HL-60/S4 treated with phorbol 12-myristate 13-acetate at 8.2 ng/mL for 4 days and 3 days (cell line): ENCODE measurements around the gene COL11A2.

ENCODE experiments used
- in situ Hi-C: fragments of 300-500 bp; cut with MboI; formaldehyde crosslinking; loops from 2 replicates; pipeline ENCODE4 v1.15.0; 2022; ENCODE audit warnings: low sequenced_read_pairs

COL11A2 gene

DNA sequence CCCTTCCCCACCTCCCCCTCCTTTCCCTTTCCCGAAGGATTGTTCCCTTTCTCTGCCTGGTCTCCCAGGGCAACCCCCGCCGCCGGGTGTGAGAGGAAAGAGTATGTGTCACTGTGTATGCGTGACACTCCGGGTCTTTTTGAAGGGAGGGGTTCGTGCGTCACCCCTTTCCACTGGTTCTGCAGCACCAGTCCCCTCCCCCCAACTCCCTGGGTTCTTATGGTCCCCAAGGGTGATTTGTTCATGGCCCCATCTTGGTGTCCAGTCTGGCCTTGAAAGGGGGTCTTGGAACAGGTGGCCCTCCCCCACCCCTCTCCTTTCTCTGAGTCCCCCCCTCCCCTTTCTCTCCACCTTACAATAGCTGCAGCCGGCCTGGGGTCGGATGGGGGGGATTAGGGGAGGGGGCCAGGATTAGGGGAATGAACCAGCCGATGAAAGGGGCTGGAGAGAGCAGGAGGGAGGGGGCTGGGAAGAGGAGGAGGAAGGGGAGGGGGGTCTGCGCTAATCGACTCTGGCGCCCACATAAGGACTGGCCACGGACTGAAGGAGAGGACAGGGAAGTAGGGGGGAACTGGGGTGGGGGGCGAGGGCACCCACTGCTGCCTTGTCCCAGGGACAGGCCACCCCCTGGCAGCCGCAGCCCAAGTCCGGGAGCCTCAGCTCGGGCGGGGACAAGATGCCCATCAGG is 14.7 kb upstream of the COL11A2 start:
- in situ Hi-C loops, result no loop called here

- in situ Hi-C loops, result no loop called here
Observed at GRCh38 chr6:33206027-33206863, 14.0 kb upstream of the COL11A2 start.

DNA sequence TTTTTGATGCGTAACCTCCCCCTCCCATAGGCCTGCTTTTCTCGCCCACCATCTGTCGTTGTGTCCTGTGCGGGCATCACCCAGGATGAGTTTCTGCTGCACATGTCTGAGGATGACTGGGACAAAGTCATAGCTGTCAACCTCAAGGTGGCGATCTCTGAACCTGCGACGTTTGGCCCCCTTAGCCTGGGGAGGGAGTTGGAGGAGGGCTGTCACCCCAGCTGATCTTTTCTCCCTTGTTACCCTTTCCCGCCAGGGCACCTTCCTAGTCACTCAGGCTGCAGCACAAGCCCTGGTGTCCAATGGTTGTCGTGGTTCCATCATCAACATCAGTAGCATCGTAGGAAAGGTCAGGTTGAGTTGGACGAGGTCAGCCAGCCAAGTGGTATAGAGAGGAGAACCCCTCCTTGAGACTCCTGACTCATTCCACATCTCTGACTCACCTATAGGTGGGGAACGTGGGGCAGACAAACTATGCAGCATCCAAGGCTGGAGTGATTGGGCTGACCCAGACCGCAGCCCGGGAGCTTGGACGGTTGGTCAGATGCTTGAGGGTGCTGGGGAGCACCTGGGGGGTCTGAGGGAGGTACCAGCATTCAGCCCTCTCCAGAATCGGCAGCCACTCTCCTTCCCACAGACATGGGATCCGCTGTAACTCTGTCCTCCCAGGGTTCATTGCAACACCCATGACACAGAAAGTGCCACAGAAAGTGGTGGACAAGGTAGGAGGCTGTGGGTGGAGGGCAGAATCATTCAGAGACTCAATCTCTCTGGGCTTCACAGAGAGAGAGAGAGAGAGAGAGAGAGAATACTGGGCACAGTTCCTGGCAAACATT is 13.1 kb upstream of the COL11A2 start:
- in situ Hi-C loops, result no loop called here

- in situ Hi-C loops, result no loop called here
Observed at GRCh38 chr6:33204415-33205190, 12.3 kb upstream of the COL11A2 start, which contains the start of gene HSD17B8. TSS of gene HSD17B8 (plus strand) at chr6:33204655. CDS start at chr6:33204669, 14 bp downstream.

DNA sequence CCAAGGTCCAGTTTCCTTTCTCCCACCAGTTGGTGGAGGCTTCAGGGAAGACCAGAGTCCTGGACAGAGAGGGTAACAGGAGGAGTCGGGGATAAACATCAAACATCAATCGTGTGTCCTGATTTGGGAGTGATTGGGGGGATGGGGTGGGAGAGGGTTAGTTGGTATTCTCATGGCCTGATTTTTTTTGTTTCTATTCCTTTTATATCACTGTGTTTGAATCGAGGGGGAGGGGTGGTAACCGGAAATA is 11.8 kb upstream of the COL11A2 start:
- in situ Hi-C loops, result no loop called here

- in situ Hi-C loops, result no loop called here
Observed at GRCh38 chr6:33203443-33204164, 11.3 kb upstream of the COL11A2 start.

- in situ Hi-C loops, result no loop called here
Observed at GRCh38 chr6:33202799-33203198, 10.5 kb upstream of the COL11A2 start.

DNA sequence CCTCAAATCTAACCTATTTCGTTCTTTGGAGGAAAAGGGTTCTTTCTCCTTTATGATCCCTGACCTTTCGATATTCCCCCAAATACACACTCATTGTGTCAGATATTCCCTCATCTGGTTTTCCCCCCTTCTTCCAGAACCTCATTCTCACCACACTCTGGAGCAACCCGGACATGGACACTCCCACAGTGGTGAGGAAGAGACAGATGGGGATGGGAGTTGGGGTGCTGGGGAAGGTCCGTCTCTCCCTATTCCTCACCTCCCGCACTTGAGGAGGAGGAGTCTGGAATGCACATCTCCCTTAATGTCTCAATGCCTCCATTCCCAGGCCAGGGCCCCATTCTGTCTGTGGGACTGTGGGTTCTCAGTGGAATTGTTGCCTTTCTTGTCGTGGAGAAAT is 9.7 kb upstream of the COL11A2 start:
- in situ Hi-C loops, result no loop called here

GRCh38 chr6:33201147-33201545 is 8.9 kb upstream of the COL11A2 start:
- in situ Hi-C loops, result no loop called here

DNA sequence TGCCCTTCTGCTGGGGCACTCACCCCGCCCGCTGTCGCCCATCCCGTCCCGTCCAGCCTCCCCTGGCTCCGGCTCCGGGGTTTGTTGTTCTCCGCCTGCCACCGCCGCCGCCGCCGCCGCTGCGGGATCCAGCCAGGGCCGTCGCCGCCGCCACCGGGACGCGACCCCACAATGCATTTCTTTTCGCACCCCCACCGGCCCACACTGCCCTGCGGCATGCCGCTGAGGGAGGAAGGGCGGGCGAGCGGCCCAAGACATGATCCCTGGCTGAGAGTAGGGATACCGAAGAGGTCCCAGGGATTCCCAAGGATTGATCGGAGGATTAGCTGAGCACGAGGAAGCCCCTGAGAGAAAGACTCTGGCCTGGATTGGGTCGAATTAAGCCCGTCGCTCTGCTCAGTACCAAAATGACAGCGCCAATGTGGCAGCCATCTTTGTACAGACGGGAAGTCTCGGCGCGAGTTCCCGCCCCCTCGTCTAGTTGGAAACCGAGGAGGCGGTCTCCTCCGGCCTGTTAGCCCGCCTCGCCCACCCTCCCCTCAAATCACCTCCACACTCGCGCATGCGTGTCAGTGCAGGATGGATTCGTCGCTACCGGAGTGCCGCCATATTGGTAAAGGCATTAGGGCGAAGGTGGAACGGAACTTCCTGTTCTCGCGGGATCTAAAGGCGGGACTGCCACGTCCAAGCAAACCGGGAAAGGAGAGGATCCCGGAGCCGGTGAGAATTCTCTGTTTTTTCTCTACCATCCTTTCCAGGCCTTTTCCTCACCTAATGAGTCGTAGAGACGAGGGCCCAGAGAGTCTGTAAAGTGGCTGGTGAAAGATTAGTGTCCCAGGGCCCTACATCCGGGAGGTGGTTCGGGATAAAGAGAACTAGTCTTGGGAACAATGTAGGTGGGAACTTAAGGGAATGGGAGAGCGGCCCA is 8.2 kb upstream of the COL11A2 start, which contains the start of the genes RXRB and SLC39A7:
TSS of gene RXRB (minus strand) at position 447 of the 928 bp plus-strand sequence. CDS start at position 258, 189 bp downstream.
TSS of gene SLC39A7 (plus strand) at position 649 of the 928 bp plus-strand sequence. CDS start 379 bp downstream, outside the sequence.
- in situ Hi-C loops, result no loop called here

DNA sequence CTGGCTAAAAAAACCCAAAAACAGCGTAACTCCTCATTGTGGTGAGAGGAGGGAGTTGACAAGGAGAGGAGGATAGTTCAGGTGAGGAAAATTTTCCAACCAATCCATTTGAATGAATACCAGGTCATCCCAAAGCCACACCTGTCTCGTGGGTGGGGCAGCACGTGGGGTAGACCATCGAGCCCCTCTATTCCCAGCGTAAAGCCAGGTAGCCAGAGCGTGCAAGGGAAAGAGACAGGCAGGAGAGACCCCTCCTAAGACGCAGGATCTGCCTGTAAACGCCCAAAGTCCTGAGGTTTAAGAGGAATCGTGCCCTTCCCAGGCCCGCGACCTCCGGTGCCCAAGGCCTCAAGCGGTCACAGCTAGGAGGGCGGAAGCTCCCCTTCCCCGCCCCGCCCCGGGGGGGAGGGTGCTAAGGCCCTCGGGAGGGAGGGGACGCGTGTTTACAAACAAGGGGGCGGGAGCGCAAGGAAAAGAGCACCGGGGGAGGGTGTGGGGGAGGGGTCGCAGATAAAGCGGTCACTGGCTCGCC is 7.5 kb upstream of the COL11A2 start:
- in situ Hi-C loops, result no loop called here

DNA sequence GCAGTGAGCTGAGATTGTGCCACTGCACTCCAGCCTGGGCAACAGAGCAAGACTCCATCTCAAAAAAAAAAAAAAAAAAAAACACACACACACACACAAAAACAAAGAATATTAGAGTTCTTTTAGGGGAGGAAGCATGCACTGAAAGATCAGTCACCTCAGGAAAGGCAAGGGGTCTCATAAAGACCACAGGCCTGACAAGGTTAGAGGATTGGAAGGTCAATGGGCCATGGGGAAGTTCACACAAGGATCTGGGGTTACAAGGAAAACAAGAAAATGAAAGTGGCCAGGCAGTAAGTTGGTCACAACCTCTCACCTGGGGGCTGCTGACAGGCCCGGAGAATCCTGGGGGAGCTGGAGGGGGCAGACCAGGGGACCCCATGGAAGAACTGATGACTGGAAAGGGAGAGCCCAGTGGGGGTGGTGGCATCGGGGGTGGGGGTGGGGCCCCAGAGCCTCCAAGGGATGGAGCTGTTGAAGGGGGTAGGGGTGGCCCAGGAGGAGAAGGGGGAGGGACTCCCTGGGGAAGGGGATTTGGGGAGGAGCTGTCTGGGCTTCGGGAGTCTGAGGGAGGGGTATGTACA is 6.7 kb upstream of the COL11A2 start:
- in situ Hi-C loops, result no loop called here

- in situ Hi-C loops, result no loop called here
Observed at GRCh38 chr6:33198159-33198852, 6.0 kb upstream of the COL11A2 start.

DNA sequence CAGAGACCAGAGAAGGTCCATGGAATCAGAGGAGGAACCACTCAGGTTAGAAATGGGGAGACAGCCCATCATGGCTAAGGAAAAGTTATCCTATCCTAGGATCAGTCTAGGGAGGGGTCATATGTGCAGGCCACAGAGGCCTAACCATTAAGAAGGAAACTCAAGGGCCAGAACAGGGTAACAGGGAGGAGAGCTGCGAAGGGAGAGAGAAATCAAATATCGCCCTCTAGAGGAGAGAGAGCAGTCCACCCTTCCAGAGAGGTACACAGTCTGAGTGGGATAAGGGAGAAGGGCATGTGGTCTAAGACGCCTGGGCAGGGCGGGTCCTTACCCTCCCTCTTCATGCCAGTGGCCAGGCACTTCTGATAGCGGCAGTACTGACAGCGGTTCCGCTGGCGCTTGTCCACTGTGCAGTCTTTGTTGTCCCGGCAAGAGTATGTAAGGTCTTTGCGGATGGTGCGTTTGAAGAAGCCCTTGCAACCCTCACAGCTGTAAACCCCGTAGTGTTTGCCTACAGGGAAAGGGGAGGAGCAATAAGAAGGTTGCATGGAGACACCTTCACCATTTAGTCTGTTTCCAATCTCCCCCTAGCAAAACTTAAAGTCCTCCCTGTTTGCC is 5.3 kb upstream of the COL11A2 start:
- in situ Hi-C loops, result no loop called here

- in situ Hi-C loops, result no loop called here
Observed at GRCh38 chr6:33195304-33196165, 3.3 kb upstream of the COL11A2 start.

GRCh38 chr6:33194431-33194979 is 2.2 kb upstream of the COL11A2 start:
- in situ Hi-C loops, result no loop called here
